Mammary epithelial cell (primary cell): ENCODE measurements around the gene BHLHE40.

Experiments used
- CTCF ChIP-seq, 2 donors: IDR thresholded peaks in 1 of 2; conservative IDR thresholded peaks in 1 of 2; 2 replicates each; pipeline ENCODE4 v1.5.1; 2011 to 2012; ENCODE audit warnings: inconsistent platforms in 2 of 2, low read length in 2 of 2, mild to moderate bottlenecking in 2 of 2, control low read depth in 1 of 2, low read depth in 1 of 2; ENCODE audit not compliant: insufficient read depth in 1 of 2; ENCODE audit errors: extremely low read depth in 1 of 2
- EZH2 ChIP-seq: IDR thresholded peaks from 2 replicates; pipeline ENCODE4 v1.6.1; 2012; ENCODE audit warnings: low read length, inconsistent platforms, borderline replicate concordance

- no peak for TF ChIP-seq CTCF (conservative IDR thresholded peaks at IDR 0.05 in 1 of 2, IDR thresholded peaks at IDR 0.05 in 1 of 2; ENCODE audit: extremely low read depth in 1 of 2, insufficient read depth in 1 of 2, low read depth in 1 of 2, low read length in 2 of 2)
- TF ChIP-seq EZH2: no peak
Observed at GRCh38 chr3:4981294-4981664, 2.0 kb downstream of the BHLHE40 start.
